IgD-negative memory B cell (primary cell): ENCODE results near the gene LRP1B. TPM values are rescaled to one million over a fixed set of nuclear protein-coding genes. Genes with fewer than 3 reads are reported as not detected.
A peak's percentile ranks its signal among the peaks of the same experiment; 100 is the strongest.

Experiments
- H3K27ac Mint-ChIP-seq, 3 donors: one replicate each; pipeline ENCODE4 v1.8.0; 2020 to 2022; ENCODE audit warnings: mild to moderate bottlenecking in 3 of 3, mixed read lengths in 3 of 3, moderate library complexity in 1 of 3
- H3K27me3 Mint-ChIP-seq: one replicate; pipeline ENCODE4 v1.8.0; 2021; ENCODE audit warnings: mixed read lengths
- H3K36me3 Mint-ChIP-seq: one replicate; pipeline ENCODE4 v1.8.0; 2020; ENCODE audit warnings: mild to moderate bottlenecking, mixed read lengths
- H3K4me1 Mint-ChIP-seq, 3 donors: one replicate each; pipeline ENCODE4 v1.8.0; 2020 to 2022; ENCODE audit warnings: mixed read lengths in 3 of 3, mild to moderate bottlenecking in 1 of 3
- H3K4me3 Mint-ChIP-seq, 4 donors: one replicate each; pipeline ENCODE4 v1.8.0; 2020 to 2022; ENCODE audit warnings: mild to moderate bottlenecking in 4 of 4, mixed read lengths in 4 of 4, moderate library complexity in 3 of 4
- H3K9me3 Mint-ChIP-seq, 3 donors: one replicate each; pipeline ENCODE4 v1.8.0; 2020 to 2021; ENCODE audit warnings: mixed read lengths in 3 of 3, mild to moderate bottlenecking in 1 of 3
- polyA plus RNA-seq: library from polyadenylated mRNA; unstranded; fragments of 300-500 nt; fragmentation: Illumina TruSeq; gene quantifications from one replicate; pipeline ENCODE4 v1.2.3, GENCODE V29; 2021

LRP1B gene
- polyA plus RNA-seq, 1 donor from 2014 or later = not detected

DNA sequence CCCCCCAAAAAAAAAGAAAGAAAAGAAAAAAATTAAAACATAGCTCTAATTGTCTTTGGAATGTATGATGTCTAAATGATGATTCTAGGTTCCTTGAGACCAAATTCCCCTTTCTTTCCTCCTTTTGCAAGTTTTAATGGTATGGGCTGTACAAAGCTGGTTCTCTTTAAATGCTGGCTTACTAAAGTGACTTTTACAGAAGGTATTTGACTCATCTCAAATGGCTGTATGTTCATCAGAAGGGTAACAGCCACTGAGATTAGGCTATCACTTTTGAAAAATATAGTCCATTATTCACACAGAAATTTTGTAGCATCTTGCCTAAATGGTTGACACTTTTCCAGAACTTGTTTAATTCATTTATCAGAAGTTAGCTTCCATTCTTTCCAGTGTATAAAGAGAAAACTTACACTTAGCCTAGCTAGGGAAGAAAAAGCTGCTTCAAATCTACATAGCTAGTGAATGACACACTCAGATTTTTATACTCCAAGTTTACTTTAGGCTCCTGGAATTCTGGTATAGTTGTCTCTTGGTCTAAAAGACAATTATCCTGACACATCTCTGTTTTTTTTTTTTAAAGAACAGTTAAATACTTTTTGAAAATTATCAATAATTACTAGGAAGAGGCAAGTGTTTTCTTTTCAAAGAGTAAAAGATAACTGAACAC is 622.6 kb downstream of the LRP1B start:
- Mint-ChIP-seq H3K36me3 (no peaks in the 10 kb centered on the region), H3K4me1 (no peaks in the 10 kb centered on the region), H3K4me3 (no peak overlapping the region), H3K9me3 (no peaks in the 10 kb centered on the region), H3K27ac (no peak overlapping the region), H3K27me3 (peaks cover 1% of the 10 kb centered on the region)

DNA sequence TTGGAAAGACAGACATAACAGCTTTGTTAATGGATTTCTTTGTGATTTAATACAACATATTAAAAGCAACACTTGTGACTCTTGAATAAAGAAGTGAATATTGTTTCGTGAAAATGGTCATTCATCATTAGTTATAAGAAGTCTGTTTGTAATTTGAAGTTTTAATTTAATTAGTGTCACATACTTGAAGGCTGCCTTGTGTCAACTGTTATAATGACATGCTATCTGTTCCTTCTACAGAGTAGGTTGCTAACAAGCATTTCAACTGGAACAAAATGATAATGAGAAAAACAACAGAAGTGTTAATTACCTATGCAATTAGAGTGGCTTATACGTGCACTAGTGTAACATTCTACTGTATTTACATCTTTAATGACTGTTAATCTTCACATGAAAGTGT is 624.7 kb downstream of the LRP1B start:
- Mint-ChIP-seq H3K9me3 (no peaks in the 10 kb centered on the region), H3K27ac (no peak overlapping the region), H3K27me3 (peaks cover 1% of the 10 kb centered on the region), H3K4me3 (no peak overlapping the region), H3K4me1 (no peaks in the 10 kb centered on the region), H3K36me3 (no peaks in the 10 kb centered on the region)

DNA sequence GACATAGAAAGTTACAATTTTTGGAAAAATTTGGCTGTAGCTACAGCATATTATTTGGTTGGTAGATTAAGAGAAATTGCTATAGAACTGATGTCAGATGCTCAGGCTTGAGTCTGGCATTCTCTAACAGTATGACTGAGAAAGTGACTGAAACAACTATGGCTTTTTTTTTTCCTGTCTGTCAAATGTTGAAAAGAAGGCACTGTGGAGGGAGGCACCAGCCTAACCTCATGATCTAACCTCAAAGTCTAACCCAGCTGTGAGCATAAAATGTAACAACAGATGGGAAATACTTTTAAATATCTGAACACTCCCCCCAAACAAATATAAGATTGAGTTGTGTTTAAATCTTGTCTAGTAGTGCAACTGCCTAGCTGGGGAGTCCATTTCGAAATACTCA is 629.1 kb downstream of the LRP1B start:
- Mint-ChIP-seq H3K27me3 (no peaks in the 10 kb centered on the region), H3K4me3 (no peak overlapping the region), H3K36me3 (no peaks in the 10 kb centered on the region), H3K27ac (no peak overlapping the region), H3K4me1 (peaks cover 0 to 6% (median 0%) of the 10 kb centered on the region in 3 donors), H3K9me3 (no peaks in the 10 kb centered on the region)

- Mint-ChIP-seq H3K27ac (no peak overlapping the region), H3K27me3 (no peaks in the 10 kb centered on the region), H3K4me1 (peaks cover 0 to 6% (median 1%) of the 10 kb centered on the region in 3 donors), H3K36me3 (no peaks in the 10 kb centered on the region), H3K9me3 (no peaks in the 10 kb centered on the region), H3K4me3 (no peak overlapping the region)
These were observed 631.7 kb downstream of the LRP1B start for GRCh38 chr2:141499123-141499522.

DNA sequence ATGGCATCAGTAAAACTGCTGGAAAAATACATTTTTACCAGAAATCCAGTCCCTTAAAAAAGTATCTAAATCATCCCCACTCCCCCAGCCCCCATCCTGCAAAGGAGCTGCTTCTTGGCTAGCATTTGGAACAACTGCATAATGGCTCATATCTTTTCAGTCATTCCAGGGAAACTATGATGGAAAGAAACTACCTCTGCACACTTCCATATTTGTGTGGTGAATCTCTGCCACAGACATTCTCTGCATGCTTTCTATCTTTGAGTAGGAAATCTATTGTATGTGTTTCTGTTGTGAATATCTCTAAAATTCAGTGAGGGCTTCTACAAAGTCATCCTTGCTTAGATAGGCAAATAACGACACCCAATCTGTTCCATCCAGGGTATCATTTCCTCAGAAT is 632.3 kb downstream of the LRP1B start:
- peaks cover 0 to 6% (median 1%) of the 10 kb centered on the region in 3 donors for H3K4me1 Mint-ChIP-seq

GRCh38 chr2:141497272-141497671 is 633.5 kb downstream of the LRP1B start:
- peaks cover 0 to 6% (median 1%) of the 10 kb centered on the region in 3 donors for H3K4me1 Mint-ChIP-seq
- H3K27me3 Mint-ChIP-seq = no peaks in the 10 kb centered on the region
- no peak overlapping the region for H3K27ac Mint-ChIP-seq
- H3K9me3 Mint-ChIP-seq = no peaks in the 10 kb centered on the region
- peaks cover 2% of the 10 kb centered on the region for H3K36me3 Mint-ChIP-seq
- H3K4me3 Mint-ChIP-seq = peak overlapping the region in 1 of 4 donors; percentile 33

More for the DNA sequence above, 632.3 kb downstream of the LRP1B start:
- H3K27ac Mint-ChIP-seq = peak overlapping the region in 1 of 3 donors; percentile 73
- no peaks in the 10 kb centered on the region for H3K9me3 Mint-ChIP-seq
- H3K36me3 Mint-ChIP-seq = no peaks in the 10 kb centered on the region
- H3K4me3 Mint-ChIP-seq = no peak overlapping the region
- H3K27me3 Mint-ChIP-seq = no peaks in the 10 kb centered on the region

- H3K36me3 Mint-ChIP-seq = peaks cover 2% of the 10 kb centered on the region
- peaks cover 0 to 6% (median 1%) of the 10 kb centered on the region in 3 donors for H3K4me1 Mint-ChIP-seq
- H3K4me3 Mint-ChIP-seq = no peak overlapping the region
- no peaks in the 10 kb centered on the region for H3K27me3 Mint-ChIP-seq
- no peaks in the 10 kb centered on the region for H3K9me3 Mint-ChIP-seq
- H3K27ac Mint-ChIP-seq = no peak overlapping the region
These were observed 634.0 kb downstream of the LRP1B start for GRCh38 chr2:141496810-141497209.

- H3K9me3 Mint-ChIP-seq = no peaks in the 10 kb centered on the region
- H3K27me3 Mint-ChIP-seq = no peaks in the 10 kb centered on the region
- peaks cover 2% of the 10 kb centered on the region for H3K36me3 Mint-ChIP-seq
- no peak overlapping the region for H3K4me3 Mint-ChIP-seq
- no peak overlapping the region for H3K27ac Mint-ChIP-seq
- H3K4me1 Mint-ChIP-seq = peaks cover 0 to 6% (median 1%) of the 10 kb centered on the region in 3 donors
These were observed 636.9 kb downstream of the LRP1B start for GRCh38 chr2:141493936-141494335.

DNA sequence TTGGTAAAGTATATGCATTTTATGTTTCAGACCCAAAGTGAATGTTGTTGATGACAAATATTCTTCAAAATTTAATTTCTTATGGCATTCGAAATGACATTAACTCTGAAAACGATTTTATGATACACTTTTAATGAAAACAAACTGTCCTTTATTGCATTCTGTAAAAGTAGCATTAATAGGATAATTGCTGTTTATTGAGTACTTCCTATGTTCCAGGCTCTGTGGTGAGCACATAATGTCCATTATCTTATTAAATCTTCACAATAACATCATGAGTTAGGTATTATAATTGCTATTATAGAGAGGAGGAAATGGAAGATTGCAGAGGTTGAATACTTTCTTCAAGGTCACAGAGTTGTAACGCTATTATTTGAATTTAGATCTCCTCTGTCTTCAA is 638.0 kb downstream of the LRP1B start:
- H3K36me3 Mint-ChIP-seq = peaks cover 2% of the 10 kb centered on the region
- no peaks in the 10 kb centered on the region for H3K9me3 Mint-ChIP-seq
- H3K27ac Mint-ChIP-seq = no peak overlapping the region
- H3K4me1 Mint-ChIP-seq = peaks cover 0 to 6% (median 1%) of the 10 kb centered on the region in 3 donors
- no peaks in the 10 kb centered on the region for H3K27me3 Mint-ChIP-seq
- no peak overlapping the region for H3K4me3 Mint-ChIP-seq

GRCh38 chr2:141490886-141491285 is 639.9 kb downstream of the LRP1B start:
- Mint-ChIP-seq H3K4me3 (no peak overlapping the region), H3K27me3 (no peaks in the 10 kb centered on the region), H3K27ac (no peak overlapping the region), H3K36me3 (peaks cover 2% of the 10 kb centered on the region), H3K4me1 (no peaks in the 10 kb centered on the region), H3K9me3 (no peaks in the 10 kb centered on the region)

DNA sequence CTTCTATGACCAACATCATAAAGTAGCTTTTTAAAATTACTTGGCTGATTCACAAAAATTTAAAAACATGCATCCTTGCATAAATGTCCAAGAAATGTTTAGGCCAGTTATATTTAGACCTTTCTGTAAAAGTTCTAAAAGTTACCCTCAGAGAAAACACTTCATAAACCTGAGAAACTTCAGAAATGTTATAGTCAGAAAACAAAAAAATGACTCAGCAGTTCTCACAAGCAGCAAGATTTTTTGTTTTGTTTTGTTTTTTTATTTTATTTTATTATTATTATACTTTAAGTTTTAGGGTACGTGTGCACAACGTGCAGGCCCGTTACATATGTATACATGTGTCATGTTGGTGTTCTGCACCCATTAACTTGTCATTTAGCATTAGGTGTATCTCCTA is 648.1 kb downstream of the LRP1B start:
- Mint-ChIP-seq H3K4me1 (no peaks in the 10 kb centered on the region), H3K9me3 (no peaks in the 10 kb centered on the region), H3K36me3 (peaks cover 1% of the 10 kb centered on the region), H3K4me3 (no peak overlapping the region), H3K27ac (no peak overlapping the region), H3K27me3 (no peaks in the 10 kb centered on the region)

DNA sequence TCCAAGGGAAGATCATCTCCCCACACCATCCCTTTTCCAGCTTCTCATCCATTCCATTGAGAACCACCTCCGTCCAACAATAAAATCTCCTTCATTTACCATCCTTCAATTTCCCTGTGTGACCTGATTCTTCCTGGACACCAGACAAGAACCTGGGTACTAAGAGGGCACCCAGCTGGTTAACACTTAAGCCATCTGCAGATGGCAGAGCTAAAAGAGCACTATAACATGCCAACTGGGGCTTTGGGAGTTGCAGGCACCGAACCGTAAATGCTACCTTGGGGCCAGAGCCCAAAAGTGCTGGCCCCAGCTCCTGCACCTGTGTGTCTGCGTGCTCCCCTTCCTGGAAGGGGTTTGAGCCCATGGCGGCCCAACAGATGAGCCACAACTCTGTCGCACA is 655.0 kb downstream of the LRP1B start:
- H3K27me3 Mint-ChIP-seq = no peaks in the 10 kb centered on the region
- no peak overlapping the region for H3K27ac Mint-ChIP-seq
- H3K9me3 Mint-ChIP-seq = peaks cover 0 to 3% (median 0%) of the 10 kb centered on the region in 3 donors
- H3K36me3 Mint-ChIP-seq = no peaks in the 10 kb centered on the region
- no peaks in the 10 kb centered on the region for H3K4me1 Mint-ChIP-seq
- no peak overlapping the region for H3K4me3 Mint-ChIP-seq

DNA sequence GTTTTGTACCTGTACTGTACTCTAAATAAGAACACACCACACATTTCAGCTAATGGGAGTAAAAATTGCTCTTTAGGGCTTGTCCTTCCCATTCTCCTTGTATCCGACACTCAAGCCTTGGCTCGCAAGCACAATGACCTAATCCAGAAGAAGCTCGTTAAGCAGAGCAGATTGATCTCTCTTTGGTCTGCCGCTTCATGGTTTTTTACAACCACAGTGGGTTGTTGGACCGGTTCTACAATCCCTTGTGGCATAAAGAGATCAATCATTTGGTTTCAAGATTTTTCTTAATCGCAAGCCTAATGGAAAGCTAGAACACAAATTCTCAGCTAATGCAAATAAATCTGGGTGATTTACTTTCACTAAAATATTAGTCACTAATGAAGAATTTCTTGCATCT is 662.1 kb downstream of the LRP1B start:
- Mint-ChIP-seq H3K4me3 (no peak overlapping the region), H3K27ac (no peak overlapping the region), H3K27me3 (no peaks in the 10 kb centered on the region), H3K9me3 (no peaks in the 10 kb centered on the region), H3K4me1 (no peaks in the 10 kb centered on the region), H3K36me3 (no peaks in the 10 kb centered on the region)

GRCh38 chr2:141467331-141467730 is 663.5 kb downstream of the LRP1B start:
- H3K4me1 Mint-ChIP-seq = no peaks in the 10 kb centered on the region
- H3K9me3 Mint-ChIP-seq = no peaks in the 10 kb centered on the region
- H3K27ac Mint-ChIP-seq = no peak overlapping the region
- H3K4me3 Mint-ChIP-seq = no peak overlapping the region
- H3K27me3 Mint-ChIP-seq = no peaks in the 10 kb centered on the region
- no peaks in the 10 kb centered on the region for H3K36me3 Mint-ChIP-seq

DNA sequence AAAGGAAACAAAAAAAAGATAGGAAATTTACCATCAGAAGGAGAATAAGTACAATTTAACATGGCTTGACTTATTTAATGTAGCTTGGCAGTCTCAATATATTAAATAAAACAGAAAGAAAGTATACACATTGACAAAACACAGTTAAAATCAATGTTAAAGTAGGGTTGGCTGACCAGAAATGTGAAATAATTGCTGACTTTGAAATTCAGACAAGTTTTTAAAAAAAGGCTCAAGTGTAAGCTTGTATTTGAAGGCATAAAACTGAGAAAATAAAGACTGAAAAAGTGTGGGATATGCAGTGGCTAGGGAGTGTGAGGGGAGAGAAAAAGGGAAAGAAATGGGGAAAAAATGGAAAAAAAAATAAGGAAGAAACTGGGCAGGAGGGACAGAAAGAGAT is 665.8 kb downstream of the LRP1B start:
- no peaks in the 10 kb centered on the region for H3K36me3 Mint-ChIP-seq
- H3K4me1 Mint-ChIP-seq = no peaks in the 10 kb centered on the region
- no peaks in the 10 kb centered on the region for H3K9me3 Mint-ChIP-seq
- H3K27me3 Mint-ChIP-seq = no peaks in the 10 kb centered on the region
- no peak overlapping the region for H3K27ac Mint-ChIP-seq
- no peak overlapping the region for H3K4me3 Mint-ChIP-seq

- Mint-ChIP-seq H3K27me3 (no peaks in the 10 kb centered on the region), H3K4me1 (no peaks in the 10 kb centered on the region), H3K36me3 (no peaks in the 10 kb centered on the region), H3K9me3 (peaks cover 0 to 5% (median 2%) of the 10 kb centered on the region in 3 donors), H3K4me3 (no peak overlapping the region), H3K27ac (no peak overlapping the region)
These were observed 672.5 kb downstream of the LRP1B start for GRCh38 chr2:141458351-141458750.
